ENCODE data around the gene MRPL24.

DNA sequence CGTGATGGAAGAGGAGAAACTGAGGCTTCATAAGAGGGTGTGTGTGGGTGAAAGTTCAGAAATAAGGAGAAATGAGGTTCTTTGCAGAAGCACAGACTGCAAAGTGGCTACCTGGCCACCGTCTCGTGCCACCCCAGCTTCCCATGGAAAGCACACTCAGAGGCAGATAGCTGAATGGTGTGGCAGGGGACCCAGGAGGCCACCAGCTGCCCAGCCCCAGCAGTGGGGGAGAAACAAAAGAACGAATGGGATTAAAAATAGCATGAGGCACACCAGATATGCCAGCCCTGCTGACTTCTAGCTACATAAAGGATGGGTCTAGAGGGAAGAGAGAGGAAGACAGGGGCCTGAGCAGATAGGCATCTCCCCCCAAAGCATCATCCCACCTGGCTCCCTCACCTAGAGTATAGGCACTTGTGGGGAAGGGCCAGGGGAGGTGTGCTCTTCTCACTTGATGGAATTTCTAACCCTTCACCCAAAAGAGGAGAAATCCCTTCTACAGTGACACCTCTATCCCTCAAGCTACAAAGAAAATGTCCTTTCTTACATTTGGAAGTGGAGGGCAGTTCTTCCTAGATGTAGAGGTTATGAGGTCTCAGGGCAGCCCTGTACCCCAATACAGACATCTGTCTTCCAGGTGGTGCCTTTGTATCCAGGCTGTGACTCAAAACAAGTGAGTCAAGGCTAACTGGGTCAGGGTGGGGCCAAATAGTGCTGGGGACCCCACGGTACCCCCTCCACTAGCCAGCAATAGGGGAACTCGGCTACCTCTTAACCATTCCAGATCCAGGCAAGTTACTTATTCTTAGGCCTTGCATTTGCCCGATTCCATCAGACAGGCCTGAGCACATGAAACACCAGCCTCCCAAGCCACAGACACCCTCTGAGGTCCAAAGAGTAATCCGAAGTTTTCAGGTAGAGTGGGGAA lies 7.1 kb upstream of the MRPL24 start:
- TF ChIP-seq, protein P1, sequence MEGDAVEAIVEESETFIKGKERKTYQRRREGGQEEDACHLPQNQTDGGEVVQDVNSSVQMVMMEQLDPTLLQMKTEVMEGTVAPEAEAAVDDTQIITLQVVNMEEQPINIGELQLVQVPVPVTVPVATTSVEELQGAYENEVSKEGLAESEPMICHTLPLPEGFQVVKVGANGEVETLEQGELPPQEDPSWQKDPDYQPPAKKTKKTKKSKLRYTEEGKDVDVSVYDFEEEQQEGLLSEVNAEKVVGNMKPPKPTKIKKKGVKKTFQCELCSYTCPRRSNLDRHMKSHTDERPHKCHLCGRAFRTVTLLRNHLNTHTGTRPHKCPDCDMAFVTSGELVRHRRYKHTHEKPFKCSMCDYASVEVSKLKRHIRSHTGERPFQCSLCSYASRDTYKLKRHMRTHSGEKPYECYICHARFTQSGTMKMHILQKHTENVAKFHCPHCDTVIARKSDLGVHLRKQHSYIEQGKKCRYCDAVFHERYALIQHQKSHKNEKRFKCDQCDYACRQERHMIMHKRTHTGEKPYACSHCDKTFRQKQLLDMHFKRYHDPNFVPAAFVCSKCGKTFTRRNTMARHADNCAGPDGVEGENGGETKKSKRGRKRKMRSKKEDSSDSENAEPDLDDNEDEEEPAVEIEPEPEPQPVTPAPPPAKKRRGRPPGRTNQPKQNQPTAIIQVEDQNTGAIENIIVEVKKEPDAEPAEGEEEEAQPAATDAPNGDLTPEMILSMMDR (IDR thresholded peaks at IDR 0.05; ENCODE audit: insufficient read depth, low read length, poor library complexity, severe bottlenecking): no peak
- TF ChIP-seq EZH2phosphoT487 (conservative IDR thresholded peaks at IDR 0.05; ENCODE audit: low read length): no peak
